ENCODE data around the gene KCNIP4. TPM values are rescaled to one million over a fixed set of nuclear protein-coding genes. Genes with fewer than 3 reads are reported as not detected.

The KCNIP4 gene
- total and polyA plus RNA-seq, 9 of the 15 experiments (the other 6 are each of a cell fraction or from before 2014, with no cell fraction given): 0.25 to 0.41 TPM; not detected in 7

GRCh38 chr4:21778702-21779101 lies 169.9 kb downstream of the KCNIP4 start:
- 8% methylated on average over 2 of the region's 2 CpGs for whole genome bisulfite sequencing (ENCODE audit: insufficient coverage, low coverage, missing lambda C conversion rate)
- Histone ChIP-seq H2AFZ (ENCODE audit: low read depth, low read length) (no peak overlapping the region), H3K9me1 (ENCODE audit: control insufficient read depth, insufficient read depth, low read length) (no peaks in the 10 kb centered on the region), H3K27me3 (ENCODE audit: control insufficient read depth in 2 of 2, insufficient read depth in 2 of 2, low read length in 2 of 2) (no peaks in the 10 kb centered on the region), H3K4me1 (replicated peaks in 1 of 2; ENCODE audit: control insufficient read depth in 2 of 2, insufficient read depth in 2 of 2, low read length in 2 of 2) (no peaks in the 10 kb centered on the region), H3K9me3 (replicated peaks; ENCODE audit: control insufficient read depth, insufficient read depth, low read depth, low read length) (no peaks in the 10 kb centered on the region), H3K4me2 (ENCODE audit: insufficient read depth, low read length) (no peak overlapping the region), H3K4me3 (no peak overlapping the region), H3K79me2 (ENCODE audit: control insufficient read depth, insufficient read depth, low read length) (no peaks in the 10 kb centered on the region), H3K9ac (ENCODE audit: insufficient read depth in 1 of 2, low read depth in 2 of 2, low read length in 2 of 2) (no peak overlapping the region), H3K27ac (ENCODE audit: extremely low read depth, low read depth, low read length) (no peak overlapping the region), H3K36me3 (ENCODE audit: control insufficient read depth, insufficient read depth, low read length) (no peaks in the 10 kb centered on the region), H4K20me1 (replicated peaks; ENCODE audit: control insufficient read depth, insufficient read depth, low read length) (no peaks in the 10 kb centered on the region)
- ATAC-seq (no peak), FAIRE-seq (no peak), DNase-seq (ENCODE audit: extremely low read depth in 1 of 4, low spot score in 3 of 4) (no peak)
- intact Hi-C loops (cut with micrococcal nuclease): no loop called here
- ChIA-PET POLR2A (no interaction called here), CTCF (ENCODE audit: low intra/inter-chr PET ratio) (no interaction called here)
- in situ Hi-C loops (cut with MboI): no loop called here
- BruUV-seq (replicated peaks): no TSS peak
- TF ChIP-seq XRCC4 (IDR thresholded peaks at IDR 0.05; ENCODE audit: extremely low read depth, insufficient read depth, insufficient read length): no peak
- TF ChIP-seq RBBP5 (IDR thresholded peaks at IDR 0.05; ENCODE audit: borderline replicate concordance, insufficient read depth, low read length, poor library complexity, severe bottlenecking): no peak
- no peak for TF ChIP-seq ZNF395 (CRISPR knock-in tag; IDR thresholded peaks at IDR 0.05)
- TF ChIP-seq OTX1 (CRISPR knock-in tag; IDR thresholded peaks at IDR 0.05): no peak
- TF ChIP-seq RNF219 (CRISPR knock-in tag; IDR thresholded peaks at IDR 0.05): no peak
- no peak for TF ChIP-seq ETS2 (tag; IDR thresholded peaks at IDR 0.05; ENCODE audit: borderline replicate concordance, poor library complexity, severe bottlenecking)
- no peak for TF ChIP-seq ARID3B (CRISPR knock-in tag; IDR thresholded peaks at IDR 0.05; ENCODE audit: borderline replicate concordance)
- TF ChIP-seq SIX5 (IDR thresholded peaks at IDR 0.05; ENCODE audit: borderline replicate concordance in 1 of 2, insufficient read depth in 1 of 2, low read depth in 1 of 2, low read length in 2 of 2): no peak
- TF ChIP-seq RBM34 (IDR thresholded peaks at IDR 0.05; ENCODE audit: borderline replicate concordance, insufficient read depth, low read length): no peak
- TF ChIP-seq ZNF277 (CRISPR knock-in tag; IDR thresholded peaks at IDR 0.05; ENCODE audit: borderline replicate concordance): no peak
- TF ChIP-seq GTF3C2 (IDR thresholded peaks at IDR 0.05; ENCODE audit: borderline replicate concordance, extremely low read depth, insufficient read length): no peak
